GM19397 (cell line): ENCODE results near the gene OR5AN1.

ENCODE experiments used
- ATAC-seq: cut with Tn5 transposase; IDR thresholded peaks from one replicate; pipeline ENCODE4 v1.9.1; 2021; ENCODE audit warnings: mild to moderate bottlenecking, moderate library complexity; ENCODE audit not compliant: unreplicated experiment

Gene OR5AN1

DNA sequence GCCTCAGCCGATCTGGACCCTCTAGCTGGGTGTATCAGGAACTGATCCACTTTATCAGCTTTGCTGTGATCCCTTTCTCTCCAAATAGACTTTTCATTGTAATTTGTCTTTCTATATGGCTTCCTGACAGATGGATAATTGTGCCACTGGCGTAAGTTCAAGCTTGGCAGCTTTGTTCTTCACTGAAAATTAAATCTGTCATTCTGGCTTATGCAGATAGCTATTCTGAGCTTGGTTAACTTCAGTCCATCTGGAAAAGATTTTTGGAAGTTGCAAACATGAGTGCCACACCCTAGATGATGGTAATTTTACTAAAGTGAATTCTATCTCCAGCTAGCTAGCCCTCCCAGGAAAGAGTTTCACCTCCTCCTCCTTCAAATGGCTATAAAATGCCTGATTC, 59.5 kb downstream of the OR5AN1 start:
- no peak for ATAC-seq
